GM18502 (cell line): Measurements from ENCODE around the gene SDK1.

Source experiments
- ATAC-seq: cut with Tn5 transposase; IDR thresholded peaks from one replicate; pipeline ENCODE4 v1.9.1; 2021; ENCODE audit warnings: mild to moderate bottlenecking; ENCODE audit not compliant: unreplicated experiment, poor library complexity

Gene SDK1

DNA sequence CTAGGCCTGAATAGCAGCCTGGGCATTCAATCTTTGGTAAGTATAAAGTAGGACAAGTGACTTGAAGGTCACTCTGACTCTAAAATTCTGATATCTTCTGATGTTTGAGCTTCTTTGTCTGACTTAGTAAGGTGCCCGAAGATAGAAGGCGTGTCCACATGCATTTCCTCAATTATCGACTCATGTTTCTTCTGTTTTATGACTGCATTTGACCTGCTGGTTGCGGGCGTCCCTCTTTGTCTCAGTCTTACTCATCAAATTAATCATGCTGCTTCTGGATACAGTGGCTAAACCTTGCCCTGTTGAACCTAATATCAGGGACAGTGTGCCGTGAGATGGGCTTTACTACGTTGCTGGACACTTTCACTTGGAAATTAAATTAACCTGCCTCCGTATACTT is 534.1 kb downstream of the SDK1 start:
- no peak for ATAC-seq

DNA sequence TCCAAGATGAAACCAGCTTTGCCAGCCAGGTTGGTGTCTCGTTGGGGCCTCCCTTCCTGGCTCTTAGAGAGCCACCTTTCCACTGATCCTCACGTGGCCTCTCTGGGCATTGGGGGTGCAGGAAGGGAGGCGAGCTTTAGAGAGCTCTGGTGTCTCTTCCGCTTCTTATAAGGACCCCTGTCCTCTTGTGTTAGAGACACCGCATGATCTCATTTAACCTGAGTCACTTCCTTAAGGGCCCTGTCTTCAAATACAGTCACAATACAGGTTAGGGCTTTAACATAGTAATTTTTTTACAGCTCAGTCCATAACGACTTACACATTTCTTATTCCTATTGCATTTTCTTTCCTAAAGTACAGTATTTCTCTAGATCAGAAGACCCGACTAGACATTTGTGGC is 535.8 kb downstream of the SDK1 start:
- no peak for ATAC-seq

DNA sequence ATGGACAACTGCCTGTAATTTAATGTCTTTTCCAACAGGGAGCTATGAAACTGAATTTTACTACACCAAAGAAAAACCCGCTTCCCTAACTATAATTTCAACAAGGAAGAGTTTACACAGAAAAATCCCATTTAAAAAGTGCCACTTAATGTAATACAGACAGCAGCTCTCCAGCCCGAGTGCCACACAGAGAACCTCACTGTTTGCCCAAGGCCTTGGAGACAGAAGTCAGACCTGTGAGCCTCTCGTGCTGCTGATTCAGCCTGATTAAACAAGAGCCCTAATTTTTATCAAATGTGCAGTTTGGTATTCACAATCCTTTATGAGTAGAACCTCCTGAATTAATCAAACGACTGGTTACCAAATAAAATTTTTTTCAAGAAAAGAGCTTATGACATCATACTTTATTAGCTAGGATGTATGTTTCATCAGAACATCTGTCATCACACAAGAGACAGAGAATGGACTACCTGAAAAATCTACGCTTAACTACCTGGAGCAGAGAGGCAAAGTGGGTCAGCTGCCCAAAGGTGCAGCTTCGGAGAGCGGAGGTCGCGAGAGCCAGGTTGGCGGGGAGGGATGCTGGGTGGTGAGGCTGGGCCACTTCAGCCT is 543.6 kb downstream of the SDK1 start:
- ATAC-seq: no peak

DNA sequence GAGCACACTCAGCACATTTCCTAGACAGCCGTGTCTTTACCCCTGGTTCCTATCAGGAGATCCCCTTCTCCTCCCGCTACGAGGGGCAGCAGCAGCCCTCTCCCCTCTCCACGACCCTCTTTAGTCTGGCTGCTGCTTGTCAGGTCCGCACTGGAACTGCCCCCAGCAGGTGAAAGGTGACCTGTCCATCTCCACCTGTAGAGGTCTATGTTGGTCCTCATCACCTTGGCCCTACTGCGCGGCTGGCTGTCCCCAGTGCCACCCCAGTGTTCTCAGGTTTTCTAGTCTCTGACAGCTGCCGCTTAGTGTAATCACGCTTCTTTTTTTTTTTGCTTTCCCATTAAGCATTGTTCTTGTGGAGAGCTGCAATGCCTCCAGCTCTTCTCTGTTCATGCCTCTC is 545.7 kb downstream of the SDK1 start:
- ATAC-seq: no peak

DNA sequence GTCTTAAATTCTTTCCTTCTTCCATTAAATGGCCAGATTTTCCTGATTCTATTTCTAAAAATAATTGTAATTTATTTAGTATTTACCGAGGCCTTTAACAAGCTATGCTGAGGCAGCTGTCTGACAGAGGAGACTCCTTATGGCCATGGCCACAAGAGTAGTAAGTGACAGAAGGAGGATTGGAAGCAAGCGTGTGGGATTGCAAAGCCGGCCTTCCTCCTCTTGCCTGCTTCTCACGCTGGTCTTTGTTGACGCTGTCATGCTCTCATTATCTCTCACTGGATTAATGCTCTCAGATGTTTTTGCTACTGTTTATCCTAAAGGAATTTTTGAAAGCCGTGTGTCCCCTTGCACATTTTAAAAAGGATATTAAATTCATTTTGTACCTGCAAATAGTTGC is 546.3 kb downstream of the SDK1 start:
- no peak for ATAC-seq

DNA sequence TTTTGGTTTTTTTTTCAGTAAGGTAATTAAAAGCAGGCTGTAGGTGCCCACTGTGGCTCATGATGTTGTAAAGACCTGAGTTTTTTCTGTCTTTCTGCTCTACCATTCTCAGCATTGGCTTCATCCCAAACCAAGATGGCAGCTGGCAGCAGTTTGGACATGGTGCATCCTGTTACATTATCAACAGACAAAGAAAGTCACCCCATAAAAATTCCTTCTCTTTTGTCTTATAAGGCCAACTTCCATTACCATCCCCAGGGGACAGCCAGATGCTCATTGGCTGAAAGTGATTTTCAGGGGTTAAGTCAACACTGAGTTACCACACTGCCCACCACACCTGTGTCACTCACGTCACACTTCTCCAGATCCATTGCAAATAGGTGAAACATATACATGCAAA is 558.4 kb downstream of the SDK1 start:
- ATAC-seq: no peak

DNA sequence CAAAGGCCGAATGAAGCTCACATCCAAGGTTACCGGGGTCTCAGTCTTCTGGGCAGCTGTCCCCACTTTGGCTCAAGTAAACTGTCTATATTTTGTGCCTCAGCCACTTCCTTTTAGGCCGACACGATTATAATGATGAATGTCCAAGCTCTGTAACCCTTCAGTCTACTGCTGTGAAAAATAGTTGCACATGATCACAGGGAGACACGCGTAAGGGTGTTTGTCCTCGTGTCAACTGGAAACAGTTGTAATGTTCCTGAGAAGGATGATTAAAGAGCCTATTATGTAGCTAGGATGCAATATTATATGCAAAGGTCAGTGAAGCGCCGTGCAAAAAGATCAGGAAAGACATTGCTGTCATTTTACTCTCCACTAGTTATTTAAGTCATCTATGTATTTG is 559.9 kb downstream of the SDK1 start:
- no peak for ATAC-seq

DNA sequence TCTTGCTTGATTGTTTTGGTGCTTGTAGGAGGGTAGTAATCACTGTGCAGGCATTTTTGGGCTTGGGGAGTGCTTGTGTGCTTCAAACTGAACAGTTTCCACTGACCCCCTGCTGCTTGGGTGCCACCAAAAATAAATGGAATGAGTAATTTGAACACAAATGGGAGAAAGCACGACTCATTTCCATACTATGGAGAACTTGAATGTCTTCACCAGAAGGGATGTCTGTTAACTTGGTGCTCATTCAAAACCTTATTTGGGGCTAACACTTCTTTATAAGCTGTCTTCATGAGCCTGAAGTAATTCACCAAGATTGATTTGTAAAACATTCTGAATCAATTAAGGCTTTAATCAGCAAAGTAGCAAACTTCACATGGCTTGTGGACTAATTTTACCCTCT is 560.3 kb downstream of the SDK1 start:
- no peak for ATAC-seq

DNA sequence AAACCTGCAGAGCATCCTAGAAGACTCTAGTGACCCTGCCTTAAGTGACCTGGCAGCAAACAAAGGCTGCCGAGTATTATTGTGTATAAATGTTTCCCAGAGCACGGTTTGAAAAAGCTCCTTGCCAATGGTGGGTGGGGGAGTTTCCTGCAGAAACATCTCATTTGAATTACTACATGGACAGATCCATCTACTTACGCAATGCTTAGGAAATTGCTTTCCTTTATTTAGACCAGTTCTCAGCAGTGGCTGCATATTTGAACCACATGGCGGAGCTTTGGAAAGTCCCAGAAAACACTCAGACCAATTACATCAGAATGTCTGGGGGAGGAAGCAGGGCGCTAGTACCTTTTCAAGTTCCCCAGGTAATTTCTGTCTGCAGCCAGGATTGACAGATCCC is 560.9 kb downstream of the SDK1 start:
- ATAC-seq: no peak

DNA sequence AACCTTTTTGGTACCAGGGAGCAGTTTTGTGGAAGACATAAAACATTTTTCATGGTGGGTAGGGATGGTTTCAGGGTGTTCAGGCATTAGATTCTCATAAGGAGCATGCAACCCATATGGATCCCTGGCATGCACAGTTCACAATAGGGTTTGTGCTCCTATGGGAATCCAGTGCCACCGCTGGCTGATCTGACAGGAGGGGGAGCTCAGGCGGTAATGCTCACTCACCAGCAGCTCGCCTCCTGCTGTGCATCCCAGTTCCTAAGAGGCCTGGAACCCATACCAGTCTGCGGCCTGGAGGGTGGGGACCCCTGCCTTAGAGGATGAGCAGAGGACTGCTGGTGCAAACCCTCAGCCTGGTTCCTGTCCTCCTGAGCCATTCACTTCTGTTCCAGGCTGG is 561.7 kb downstream of the SDK1 start:
- no peak for ATAC-seq

DNA sequence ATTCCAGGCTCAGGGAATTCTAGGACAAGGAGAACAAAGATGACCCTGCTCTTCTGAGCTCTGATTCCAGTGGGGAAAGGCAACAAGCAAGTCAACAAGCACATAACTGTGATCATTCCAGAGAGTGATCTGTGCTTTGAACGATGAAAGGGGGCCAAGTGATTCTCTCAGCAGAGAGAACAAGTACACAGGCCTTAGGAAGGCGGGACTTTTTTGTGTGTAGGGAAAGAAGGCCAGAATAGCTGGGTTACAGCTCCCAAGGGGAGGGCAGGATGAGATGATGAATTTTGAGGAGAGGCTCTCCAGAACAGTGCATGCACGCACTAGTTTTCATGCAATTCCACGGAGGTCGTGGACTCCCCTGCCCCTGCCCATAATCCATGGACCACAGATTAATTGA is 565.2 kb downstream of the SDK1 start:
- no peak for ATAC-seq

DNA sequence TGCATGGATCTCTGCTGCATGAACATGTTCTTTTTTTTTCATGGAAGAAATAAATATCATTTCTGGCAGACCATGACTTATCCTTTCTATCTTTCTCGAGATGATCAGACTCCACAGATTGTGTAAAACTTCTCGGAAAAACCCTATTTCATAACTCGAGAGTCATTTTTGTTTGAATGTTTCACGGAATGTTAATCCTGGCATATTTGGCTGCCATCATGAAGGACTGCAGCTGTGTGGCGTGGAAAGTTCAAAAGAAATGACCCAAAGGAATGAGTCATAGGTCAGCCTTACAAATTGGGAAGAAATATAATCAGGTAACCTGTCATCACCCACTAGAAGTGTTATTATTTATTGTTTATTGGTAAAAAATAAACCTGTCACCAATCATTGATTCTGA is 566.8 kb downstream of the SDK1 start:
- ATAC-seq: no peak

DNA sequence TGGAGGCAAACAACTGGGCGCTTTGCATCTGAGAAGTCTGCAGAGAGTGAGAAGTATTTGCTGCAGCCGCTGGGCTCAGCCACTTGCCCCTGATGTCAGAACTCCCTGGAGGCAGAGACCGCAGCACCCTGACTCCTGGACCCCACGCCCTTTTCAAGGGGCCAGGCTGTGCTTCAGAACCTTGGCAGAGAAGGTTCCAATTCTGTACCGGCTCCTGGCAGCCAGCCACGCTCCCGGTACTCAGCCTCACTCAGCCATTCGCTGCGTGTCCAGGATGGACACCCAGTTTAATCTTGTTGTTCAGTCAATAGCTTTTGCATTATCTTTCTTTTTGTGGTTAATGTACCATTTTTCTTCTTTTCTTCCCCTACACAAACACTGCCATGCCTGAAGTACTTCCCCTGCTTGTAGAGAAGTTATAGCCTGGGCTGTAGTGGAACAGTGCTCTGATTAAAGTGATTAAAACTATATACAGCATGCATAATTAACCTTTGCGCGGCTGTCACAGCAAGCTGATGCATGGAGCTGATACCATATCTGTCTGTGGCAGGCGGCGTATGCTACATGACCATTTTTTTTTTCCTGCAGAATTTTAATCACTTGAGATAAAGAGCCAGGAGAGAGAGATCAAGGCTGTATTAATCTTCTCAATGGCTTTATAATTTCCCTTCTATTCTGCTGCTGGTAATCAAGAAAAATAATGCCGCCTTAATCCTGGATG is 578.5 kb downstream of the SDK1 start:
- no peak for ATAC-seq

DNA sequence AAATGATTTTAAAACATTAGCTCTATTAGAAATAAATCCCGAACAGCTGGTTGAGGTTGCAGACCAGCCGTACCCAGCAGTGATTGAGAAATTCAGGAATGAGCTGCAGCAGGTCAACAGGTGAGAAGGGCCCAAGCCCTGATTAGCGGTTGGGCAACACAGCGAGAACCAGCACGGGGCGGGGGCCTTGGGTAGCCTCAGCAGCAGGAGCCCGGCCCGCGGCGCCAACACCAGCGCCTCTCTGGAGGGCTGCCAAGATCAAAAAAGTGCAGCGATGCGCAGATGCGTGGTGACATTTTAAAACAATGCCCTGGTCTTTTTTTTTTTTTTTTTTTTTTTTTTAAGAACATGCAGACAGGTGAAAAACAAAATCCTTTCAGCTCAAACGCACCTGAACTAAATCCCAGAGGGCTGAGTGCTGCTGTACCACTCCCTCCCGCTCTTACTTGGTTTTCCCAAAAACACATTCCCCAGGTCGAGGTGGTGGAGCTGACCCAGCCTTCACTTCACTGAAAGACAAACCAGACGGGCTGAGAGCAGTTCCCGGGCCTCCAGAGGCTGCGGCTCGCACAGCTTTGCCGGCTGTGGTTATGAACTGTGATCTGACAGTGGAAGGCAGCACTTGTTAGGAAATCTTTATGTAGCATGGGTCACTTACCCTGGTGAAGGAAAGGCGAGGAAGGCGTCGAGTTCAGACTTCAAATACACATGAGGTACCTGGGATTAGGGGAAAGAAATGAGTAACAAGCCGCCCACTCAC is 579.4 kb downstream of the SDK1 start:
- ATAC-seq: no peak

DNA sequence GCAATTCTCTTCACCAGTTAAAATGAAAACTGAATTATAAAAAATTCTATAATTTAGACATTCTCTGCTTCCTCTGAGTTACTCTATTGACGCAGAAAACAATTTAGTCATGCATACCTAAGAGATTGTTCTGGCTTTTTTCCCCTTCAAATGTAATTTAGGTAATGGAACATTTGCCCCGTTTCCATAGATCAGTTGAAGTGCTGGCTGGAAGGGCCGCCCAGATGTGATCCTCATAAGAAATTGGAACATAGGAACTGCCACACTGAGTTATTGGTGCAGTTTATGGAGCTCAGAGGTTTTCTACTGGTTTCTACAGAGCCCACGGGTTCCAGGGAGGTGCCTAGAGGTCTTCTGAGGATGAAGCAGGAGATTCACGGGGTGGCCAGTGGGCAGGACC is 581.7 kb downstream of the SDK1 start:
- no peak for ATAC-seq

DNA sequence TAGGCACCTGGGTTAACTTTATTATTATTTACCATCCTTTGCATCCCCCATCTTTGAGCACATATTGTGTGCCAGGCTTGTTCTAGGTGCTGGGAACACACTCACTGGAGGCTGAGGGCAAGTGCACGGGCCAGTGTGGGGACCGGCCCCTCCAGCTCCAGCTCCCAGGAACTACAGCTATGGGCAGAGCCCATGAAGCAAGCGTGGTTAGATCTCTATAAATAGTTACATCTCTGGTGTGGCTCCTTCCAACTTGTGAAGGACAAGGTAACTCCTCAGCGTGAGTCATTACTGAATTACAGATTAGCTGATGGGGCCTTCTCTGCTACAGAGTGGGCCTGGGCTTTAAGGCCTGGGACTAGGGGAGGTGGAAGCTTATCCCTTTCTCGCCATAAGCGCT is 583.5 kb downstream of the SDK1 start:
- ATAC-seq: no peak

DNA sequence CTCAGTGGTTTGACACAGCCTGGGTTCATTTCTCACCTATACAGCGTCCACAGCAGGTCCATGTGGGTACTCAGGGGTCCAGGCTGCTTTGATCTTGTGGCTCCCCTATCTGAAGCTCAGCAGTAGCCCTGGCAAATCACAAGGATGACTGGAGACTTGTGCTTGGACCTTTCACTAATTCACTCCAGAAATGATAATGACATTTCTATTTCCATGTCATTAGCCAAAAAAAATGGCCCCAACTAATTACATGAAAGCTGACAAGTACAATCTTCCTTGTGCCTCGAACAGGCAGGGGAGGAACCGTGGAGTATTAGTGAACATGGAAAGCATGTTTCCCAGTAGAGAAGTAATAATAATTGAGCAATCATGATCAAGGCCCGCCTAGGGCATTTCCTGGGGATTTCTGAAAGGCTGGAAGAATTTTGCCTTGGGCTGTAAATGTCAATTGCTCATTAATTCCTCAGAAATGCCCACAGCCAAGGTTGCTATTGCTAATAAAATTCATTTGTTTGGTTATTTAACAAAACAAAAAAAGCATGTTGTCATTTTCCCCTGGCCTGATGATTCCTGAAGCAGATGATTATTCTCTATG is 586.1 kb downstream of the SDK1 start:
- ATAC-seq: no peak

DNA sequence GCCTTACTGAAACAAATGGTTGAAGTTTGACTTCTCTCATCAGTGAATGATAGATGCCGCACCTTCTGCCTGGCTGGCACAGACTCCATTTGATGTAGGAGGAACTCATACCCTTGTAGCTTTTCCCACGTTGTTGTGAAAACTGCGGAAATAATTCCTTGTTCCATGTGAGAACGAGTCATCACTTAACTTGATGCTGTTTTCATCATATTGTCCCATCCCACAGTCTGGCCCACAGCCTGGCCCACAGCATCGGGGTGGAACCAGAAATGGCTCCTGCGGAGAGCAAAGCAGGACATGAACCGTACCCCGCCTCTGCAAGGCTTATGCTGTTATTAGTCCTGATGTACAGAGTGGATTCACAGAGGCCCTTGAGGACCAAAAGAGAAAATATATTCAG is 587.0 kb downstream of the SDK1 start:
- no peak for ATAC-seq

DNA sequence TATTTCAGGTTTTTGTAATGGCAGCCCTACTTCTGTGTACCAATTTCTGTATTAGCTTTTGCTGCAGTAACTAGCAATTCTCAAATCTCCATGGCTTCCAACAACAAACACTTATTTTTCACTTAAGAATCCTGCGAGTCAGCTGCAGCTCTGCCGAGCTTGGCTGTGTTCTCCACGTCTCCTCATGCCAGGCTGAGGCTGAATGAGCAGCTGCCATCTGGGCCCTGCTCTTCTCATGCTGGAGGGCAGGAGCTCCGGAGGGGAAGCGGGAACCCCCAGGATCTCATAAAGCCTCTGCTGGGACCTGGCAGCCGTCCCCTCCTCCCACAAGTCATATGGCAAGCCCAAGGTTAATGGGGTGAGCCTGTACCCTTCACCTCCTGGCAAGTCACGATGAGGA is 591.1 kb downstream of the SDK1 start:
- no peak for ATAC-seq

DNA sequence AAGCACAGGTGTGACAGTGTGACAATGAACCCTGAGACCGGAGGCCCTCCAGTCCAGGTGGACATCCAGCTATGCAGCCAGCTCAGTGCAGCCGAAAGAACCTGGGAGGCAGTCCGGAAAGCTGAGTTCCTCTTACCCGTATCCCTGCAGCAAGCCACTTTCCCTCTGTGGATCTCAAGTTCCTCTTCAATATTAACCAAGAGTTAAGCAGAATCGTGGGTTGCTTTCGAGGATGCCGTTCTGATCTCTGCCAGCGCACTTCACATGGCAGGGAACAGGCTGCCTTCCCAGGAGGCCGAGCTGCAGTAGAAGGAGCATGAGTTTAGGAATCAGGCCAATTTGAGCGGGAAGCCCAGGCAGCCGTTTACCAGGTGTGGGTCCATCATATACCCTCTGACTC is 591.6 kb downstream of the SDK1 start:
- no peak for ATAC-seq

DNA sequence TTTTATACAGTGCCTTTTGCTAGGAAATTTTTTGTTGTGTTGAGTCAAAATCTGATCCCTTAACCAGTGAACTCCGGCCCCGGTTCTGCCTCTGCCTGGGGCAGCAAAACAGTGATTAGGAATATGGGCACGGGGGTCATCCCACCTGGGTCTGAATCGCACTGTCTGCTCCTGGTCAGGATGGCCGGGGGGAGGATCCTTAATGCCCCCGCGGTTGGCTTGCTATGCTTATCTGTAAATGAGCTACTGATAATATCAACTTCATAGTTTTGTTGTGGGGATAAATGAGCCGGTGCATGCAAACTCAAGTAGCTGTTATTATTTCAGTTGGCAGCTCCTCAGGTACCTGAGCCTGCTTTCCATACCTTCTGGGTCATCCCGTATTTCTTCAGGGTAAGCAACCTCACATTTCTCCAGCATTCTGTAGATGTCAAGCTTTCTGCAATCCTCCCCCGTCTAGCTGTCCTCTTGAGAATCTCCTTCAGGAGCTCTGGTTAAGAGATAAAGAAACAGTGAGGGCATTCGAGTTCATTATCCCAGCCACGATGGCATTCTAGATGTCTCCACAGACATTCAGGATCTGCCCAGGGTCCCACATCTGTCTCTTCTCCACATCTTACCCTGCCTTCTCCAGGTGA is 592.2 kb downstream of the SDK1 start:
- no peak for ATAC-seq
